ENCODE data around the gene TAF8. TPM values are rescaled to one million over a fixed set of nuclear protein-coding genes. Genes with fewer than 3 reads are reported as not detected.

Gene TAF8
- total and polyA plus RNA-seq, 12 donors, result 10.1 to 83.7 (median 22.9) TPM

DNA sequence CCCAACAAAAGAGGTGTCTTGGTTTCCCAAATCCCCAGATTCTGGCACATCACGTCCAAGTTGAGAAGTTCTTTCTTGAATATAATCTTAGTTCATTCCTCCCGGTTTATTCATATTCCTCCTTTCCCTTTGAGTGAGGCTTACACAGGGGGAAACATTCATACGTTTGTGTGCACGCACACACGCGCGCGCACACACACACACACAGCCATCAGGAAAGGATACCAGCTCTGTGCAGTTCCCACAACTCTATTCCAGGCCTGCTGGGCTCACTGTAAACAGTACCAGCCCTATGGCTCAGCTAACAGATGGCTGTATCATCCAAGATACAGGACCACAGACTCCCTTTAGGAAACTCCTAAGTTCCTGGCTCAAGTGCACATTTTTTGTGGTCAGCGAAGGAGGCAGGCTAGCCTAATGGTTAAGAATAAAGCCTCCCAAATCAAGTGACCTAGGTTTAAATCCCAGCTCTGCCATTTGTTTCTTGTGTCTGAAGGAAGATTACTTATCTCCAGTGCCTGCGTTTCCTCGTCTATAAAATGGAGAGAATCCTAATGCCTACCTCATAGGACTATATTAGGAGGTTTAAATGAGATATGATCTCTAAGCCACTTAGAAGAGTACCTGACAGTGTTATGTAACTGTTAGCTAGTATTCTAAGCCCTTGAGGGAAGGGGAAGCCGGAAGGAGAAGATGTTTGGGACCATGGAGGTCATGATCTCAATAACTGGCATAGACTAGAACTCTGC is 3.7 kb upstream of the TAF8 start:
- H3K4me3 ChIP-seq, result peak overlapping the region in 1 of 4 donors; percentile 93
- H3K36me3 ChIP-seq (replicated peaks in 1 of 2), result no peaks in the 10 kb centered on the region
- intact Hi-C loops (cut with DNase I), result no loop called here
- no peaks in the 10 kb centered on the region for H3K9me3 ChIP-seq (replicated peaks in 1 of 3)
- 66 to 74% (median 71%) methylated on average over 12 of the region's 12 CpGs for WGBS, 4 donors
- peaks cover 40 to 71% of the 10 kb centered on the region in 2 donors for H3K4me1 ChIP-seq (replicated peaks in 1 of 2)
- no peaks in the 10 kb centered on the region for H3K27me3 ChIP-seq
- TF ChIP-seq, protein P1, sequence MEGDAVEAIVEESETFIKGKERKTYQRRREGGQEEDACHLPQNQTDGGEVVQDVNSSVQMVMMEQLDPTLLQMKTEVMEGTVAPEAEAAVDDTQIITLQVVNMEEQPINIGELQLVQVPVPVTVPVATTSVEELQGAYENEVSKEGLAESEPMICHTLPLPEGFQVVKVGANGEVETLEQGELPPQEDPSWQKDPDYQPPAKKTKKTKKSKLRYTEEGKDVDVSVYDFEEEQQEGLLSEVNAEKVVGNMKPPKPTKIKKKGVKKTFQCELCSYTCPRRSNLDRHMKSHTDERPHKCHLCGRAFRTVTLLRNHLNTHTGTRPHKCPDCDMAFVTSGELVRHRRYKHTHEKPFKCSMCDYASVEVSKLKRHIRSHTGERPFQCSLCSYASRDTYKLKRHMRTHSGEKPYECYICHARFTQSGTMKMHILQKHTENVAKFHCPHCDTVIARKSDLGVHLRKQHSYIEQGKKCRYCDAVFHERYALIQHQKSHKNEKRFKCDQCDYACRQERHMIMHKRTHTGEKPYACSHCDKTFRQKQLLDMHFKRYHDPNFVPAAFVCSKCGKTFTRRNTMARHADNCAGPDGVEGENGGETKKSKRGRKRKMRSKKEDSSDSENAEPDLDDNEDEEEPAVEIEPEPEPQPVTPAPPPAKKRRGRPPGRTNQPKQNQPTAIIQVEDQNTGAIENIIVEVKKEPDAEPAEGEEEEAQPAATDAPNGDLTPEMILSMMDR (IDR thresholded peaks at IDR 0.05), result no peak
- no peak for TF ChIP-seq POLR2A (IDR thresholded peaks at IDR 0.05)
- peak overlapping the region in 4 of 5 donors; percentile 73 to 93 (median 82) for H3K27ac ChIP-seq
- DNase-seq, result no peak

DNA sequence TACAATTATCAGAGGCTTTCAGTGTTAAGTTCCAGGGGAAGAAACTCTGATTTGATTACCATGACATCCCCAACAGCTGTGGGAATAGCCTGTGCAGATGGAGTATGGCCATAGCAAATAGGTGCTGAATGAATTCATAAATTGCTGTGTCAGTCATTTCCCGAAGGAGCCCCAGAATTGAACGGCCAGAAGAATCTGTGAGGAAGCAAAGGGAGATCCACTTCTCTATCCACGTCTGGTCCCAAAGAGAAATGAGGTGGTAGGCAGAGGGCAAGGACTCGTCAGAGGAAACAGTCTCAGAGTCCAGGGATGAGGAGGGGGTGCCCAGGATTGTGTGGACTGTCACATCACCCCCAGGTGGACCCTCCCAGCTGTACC is 3.1 kb upstream of the TAF8 start:
- 41 to 52% (median 51%) methylated on average over 4 of the region's 4 CpGs for whole genome bisulfite sequencing, 4 donors
- Histone ChIP-seq H3K27me3 (no peaks in the 10 kb centered on the region), H3K4me1 (replicated peaks in 1 of 2) (peaks cover 40 to 75% of the 10 kb centered on the region in 2 donors), H3K36me3 (replicated peaks in 1 of 2) (peaks cover 0 to 5% of the 10 kb centered on the region in 2 donors), H3K27ac (peak overlapping the region in 4 of 5 donors; percentile 63 to 93 (median 81)), H3K9me3 (replicated peaks in 1 of 3) (no peaks in the 10 kb centered on the region), H3K4me3 (peak overlapping the region in 1 of 4 donors; percentile 93)
- TF ChIP-seq POLR2A (IDR thresholded peaks at IDR 0.05), result no peak
- intact Hi-C loops (cut with DNase I), result no loop called here
- no peak for DNase-seq

DNA sequence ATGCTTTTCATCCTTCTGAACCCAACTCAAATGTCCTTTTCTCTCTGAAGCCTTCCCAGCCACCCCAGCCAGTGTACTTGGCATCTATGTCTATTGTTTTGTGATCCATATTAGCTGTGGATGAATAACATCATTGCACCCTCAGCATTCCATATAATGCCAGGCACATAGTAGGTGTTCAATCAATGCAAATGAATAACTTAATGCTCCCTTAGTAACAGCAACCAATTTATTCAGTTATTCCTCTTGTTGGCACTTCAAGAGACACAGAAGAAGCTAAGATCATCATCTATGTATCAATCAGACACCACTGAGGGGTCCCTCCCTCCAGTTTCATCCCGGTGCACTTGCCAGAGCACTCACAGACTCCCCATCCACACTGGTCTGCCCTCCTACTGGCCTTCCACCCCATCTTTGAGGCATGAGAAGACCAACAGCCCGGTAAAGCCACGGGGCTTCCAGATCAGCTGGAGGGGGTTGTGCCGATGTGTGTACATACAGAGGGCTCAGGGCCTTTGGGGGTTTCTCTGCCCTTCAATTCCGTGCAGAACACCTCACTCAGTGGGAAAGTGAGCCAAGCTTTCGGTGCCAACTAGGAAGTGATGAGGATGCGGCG is 2.4 kb upstream of the TAF8 start:
- H3K27ac ChIP-seq, result peak overlapping the region in 4 of 5 donors; percentile 63 to 93 (median 81)
- TF ChIP-seq, protein P1 (IDR thresholded peaks at IDR 0.05), result no peak
- TF ChIP-seq POLR2A (IDR thresholded peaks at IDR 0.05), result no peak
- peak in 1 of 7 donors; percentile 30 for DNase-seq
- no peaks in the 10 kb centered on the region for H3K27me3 ChIP-seq
- intact Hi-C loops (cut with DNase I), result no loop called here
- peaks cover 0 to 12% of the 10 kb centered on the region in 2 donors for H3K36me3 ChIP-seq (replicated peaks in 1 of 2)
- H3K9me3 ChIP-seq (replicated peaks in 1 of 3), result no peaks in the 10 kb centered on the region
- H3K4me1 ChIP-seq (replicated peaks in 1 of 2), result peaks cover 40 to 82% of the 10 kb centered on the region in 2 donors
- 0 to 3% (median 1%) methylated on average over 3 to 8 of the region's 8 CpGs for WGBS, 4 donors
- H3K4me3 ChIP-seq, result peak overlapping the region in 3 of 4 donors; percentile 54 to 93 (median 85)

GRCh38 chr6:42049116-42049809 is 1.1 kb upstream of the TAF8 start:
- H3K4me3 ChIP-seq, result peak overlapping the region in 3 of 4 donors; percentile 54 to 93 (median 72)
- no peaks in the 10 kb centered on the region for H3K9me3 ChIP-seq (replicated peaks in 1 of 3)
- no peaks in the 10 kb centered on the region for H3K27me3 ChIP-seq
- H3K4me1 ChIP-seq (replicated peaks in 1 of 2), result peaks cover 37 to 85% of the 10 kb centered on the region in 2 donors
- peaks cover 0 to 25% of the 10 kb centered on the region in 2 donors for H3K36me3 ChIP-seq (replicated peaks in 1 of 2)
- WGBS, 4 donors, result 54 to 75% (median 58%) methylated on average over 22 to 36 of the region's 36 CpGs
- no peak for TF ChIP-seq POLR2A (IDR thresholded peaks at IDR 0.05)
- TF ChIP-seq, protein P1 (IDR thresholded peaks at IDR 0.05), result no peak
- DNase-seq, result peak in 6 of 7 donors; percentile 20 to 65 (median 42)
- H3K27ac ChIP-seq, result peak overlapping the region in 4 of 5 donors; percentile 60 to 93 (median 90)
- intact Hi-C loops (cut with DNase I), result no loop called here
